Measurements from ENCODE around the gene SSMEM1.
"Not testable (repeated sequence)": the region's sequence is repeated elsewhere in the genome, so short reads cannot be mapped to it uniquely, and the experiment has no call there.

Gene SSMEM1

DNA sequence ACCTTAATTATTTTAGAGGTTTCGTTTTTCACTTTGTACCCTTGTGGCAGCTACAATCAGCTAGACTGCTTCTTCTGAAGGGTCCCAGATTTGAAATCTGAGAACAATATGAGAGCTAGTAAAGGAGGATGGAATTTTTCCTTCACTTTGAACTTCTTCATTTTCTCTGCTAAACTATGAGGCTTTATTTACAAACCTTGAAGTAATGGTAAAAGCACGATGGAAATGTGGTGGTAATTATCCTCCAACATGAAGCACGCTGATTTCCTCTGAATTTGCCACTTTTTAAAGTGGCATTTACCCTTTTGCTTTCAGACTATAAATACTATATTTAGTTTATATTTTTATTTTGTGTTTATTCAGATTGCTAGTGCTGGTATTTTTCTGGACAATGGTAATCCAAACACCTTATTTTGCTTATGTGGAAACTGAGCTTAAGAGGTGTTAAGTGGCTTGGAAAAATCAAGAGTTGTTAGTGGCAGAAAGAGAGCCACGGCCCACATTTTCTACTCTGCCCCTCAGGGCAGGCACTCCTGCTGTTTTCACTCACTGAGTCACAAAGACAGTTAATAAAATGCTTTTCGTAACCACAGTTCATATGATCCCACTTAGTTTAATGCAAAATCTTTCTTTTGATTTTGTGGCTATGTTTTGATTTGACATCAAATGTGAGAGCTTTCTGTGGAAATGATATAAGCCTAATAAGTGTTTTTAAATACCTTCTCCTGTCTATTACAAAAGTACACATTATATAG is 2.7 kb downstream of the SSMEM1 start:
- DNase-seq (ENCODE audit: low spot score) = no peak

GRCh38 chr7:130213828-130214227 is 6.2 kb downstream of the SSMEM1 start:
- DNase-seq (ENCODE audit: low spot score) = no peak

GRCh38 chr7:130216025-130216424 is 8.4 kb downstream of the SSMEM1 start:
- no peak for DNase-seq (ENCODE audit: low spot score)

- DNase-seq (ENCODE audit: low spot score) = no peak
These were observed 9.1 kb downstream of the SSMEM1 start for GRCh38 chr7:130216750-130217149.

DNA sequence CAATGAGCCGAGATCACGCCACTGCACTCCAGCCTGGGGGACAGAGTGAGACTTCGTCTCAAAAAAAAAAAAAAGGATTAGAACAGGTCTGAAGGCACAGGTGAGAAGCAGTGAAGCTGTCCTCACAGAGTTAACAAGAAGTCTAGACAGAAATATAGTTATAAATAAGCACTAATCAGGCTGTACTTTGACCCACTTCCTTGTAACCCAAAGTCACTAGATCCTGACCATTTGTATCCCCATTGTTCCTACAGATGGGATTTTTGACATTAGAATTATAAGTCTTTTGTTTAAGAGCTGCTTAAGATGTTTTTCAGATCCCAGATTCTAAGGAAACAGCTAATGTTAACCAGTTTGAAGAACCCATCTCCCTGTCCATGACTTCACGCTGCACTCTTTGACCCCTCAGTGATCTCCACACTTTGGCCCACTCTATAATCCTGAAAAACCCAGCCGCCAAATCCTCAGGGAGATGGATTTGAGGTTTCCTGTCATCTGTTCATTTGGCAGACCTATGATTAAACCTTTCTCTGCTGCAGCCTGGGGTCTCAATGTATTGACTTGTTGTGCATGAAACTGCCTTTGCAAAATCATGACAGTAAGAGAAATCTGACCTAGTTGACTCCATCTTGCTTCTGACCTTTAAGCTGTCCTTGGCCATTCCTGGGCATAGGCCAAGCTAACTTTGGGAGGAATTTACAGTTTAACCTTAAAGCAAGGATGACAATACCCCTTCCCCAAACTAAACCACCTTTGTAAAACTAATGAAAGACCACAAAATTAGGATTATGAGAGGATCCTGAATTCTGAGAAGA is 11.4 kb downstream of the SSMEM1 start:
- no peak for DNase-seq (ENCODE audit: low spot score)

DNA sequence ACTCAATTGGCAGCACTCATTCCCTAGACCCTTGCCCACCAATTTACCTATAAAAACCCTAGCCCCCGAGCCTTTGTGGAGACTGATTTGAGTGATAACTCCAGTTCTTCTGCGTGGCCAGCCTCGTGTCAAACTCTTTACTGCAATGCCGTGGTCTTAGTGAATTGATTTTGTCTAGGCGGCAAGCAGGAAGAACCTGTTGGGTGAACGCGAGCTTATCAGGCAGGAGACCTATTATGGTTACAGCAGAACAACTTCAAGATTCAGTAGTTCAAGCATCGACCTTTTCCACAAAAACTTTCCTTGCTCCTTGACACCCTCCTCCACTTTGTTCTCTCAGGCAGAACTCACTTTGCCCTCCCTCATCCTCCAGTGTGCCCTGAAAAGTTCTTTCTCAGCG is 12.2 kb downstream of the SSMEM1 start:
- DNase-seq (ENCODE audit: low spot score) = no peak

GRCh38 chr7:130221746-130222145 is 14.1 kb downstream of the SSMEM1 start:
- no peak for DNase-seq (ENCODE audit: low spot score)

DNA sequence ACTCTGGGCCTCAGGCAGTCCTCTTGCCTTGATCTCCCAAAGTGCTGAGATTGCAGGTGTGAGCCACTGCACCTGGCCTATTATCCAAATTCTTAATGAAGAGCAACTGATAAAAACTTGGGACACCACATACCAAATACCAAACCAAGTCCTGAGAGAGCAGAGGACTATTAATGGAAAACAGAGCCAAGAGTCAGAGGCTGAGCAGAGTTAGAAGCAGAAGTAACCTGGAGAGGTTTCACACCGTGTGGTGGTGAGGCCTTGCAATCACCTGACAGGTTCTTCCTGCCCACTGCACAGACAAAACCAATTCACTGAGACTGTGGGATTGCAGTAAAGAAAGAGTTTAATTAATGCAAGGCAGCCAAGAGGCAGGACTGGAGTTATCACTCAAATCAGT is 16.0 kb downstream of the SSMEM1 start:
- DNase-seq (ENCODE audit: low spot score) = no peak

GRCh38 chr7:130224210-130224609 is 16.6 kb downstream of the SSMEM1 start:
- no peak for DNase-seq (ENCODE audit: low spot score)

GRCh38 chr7:130224923-130225322 is 17.3 kb downstream of the SSMEM1 start:
- DNase-seq (ENCODE audit: low spot score) = not testable (repeated sequence)

- no peak for DNase-seq (ENCODE audit: low spot score)
These were observed 18.7 kb downstream of the SSMEM1 start for GRCh38 chr7:130226333-130226732.

- DNase-seq (ENCODE audit: low spot score) = peak; percentile 68
These were observed 20.4 kb downstream of the SSMEM1 start for GRCh38 chr7:130227883-130228575.

- peak; percentile 52 for DNase-seq (ENCODE audit: low spot score)
These were observed 21.3 kb downstream of the SSMEM1 start for GRCh38 chr7:130228840-130229502.

DNA sequence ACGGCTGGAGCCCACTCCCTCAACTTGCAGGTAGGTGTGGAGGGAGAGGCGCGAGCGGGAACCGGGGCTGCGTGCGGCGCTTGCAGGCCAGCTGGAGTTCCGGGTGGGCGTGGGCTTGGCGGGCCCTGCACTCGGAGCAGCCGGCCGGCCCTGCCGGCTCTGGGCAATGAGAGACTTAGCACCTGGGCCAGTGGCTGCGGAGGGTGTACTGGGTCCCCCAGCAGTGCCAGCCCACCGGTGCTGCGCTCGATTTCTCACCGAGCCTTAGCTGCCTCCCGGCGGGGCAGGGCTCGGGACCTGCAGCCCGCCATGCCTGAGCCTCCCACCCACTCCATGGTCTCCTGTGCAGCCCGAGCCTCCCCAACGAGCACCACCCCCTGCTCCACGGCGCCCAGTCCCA is 22.3 kb downstream of the SSMEM1 start:
- not testable (repeated sequence) for DNase-seq (ENCODE audit: low spot score)

- no peak for DNase-seq (ENCODE audit: low spot score)
These were observed 24.1 kb downstream of the SSMEM1 start for GRCh38 chr7:130231792-130232191.

GRCh38 chr7:130232209-130232608 is 24.5 kb downstream of the SSMEM1 start:
- DNase-seq (ENCODE audit: low spot score) = no peak

- DNase-seq (ENCODE audit: low spot score) = no peak
These were observed 26.4 kb downstream of the SSMEM1 start for GRCh38 chr7:130234078-130234477.

- DNase-seq (ENCODE audit: low spot score) = not testable (repeated sequence)
These were observed 28.7 kb downstream of the SSMEM1 start for GRCh38 chr7:130236361-130236760.

DNA sequence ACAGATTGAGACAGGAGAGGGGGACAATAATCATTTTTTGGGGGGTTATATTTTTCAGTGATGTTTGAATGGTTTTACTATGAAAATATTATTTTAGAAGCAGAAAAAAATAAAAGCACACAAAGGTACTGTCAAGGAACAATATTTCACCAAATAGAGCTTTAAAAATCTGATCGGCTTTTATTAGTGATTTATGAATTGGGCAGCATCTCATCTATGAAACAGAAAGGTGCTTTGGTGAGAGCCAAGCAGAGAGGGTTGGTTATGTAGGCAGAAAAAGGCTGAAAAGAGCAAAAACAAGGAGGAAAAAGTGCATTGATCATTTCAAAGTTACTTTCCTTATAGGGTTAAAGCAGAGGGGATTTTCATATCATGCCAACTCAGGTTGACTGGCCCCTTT is 32.6 kb downstream of the SSMEM1 start:
- DNase-seq (ENCODE audit: low spot score) = no peak

GRCh38 chr7:130242198-130243014 is 34.7 kb downstream of the SSMEM1 start:
- DNase-seq (ENCODE audit: low spot score) = peak; percentile 32

GRCh38 chr7:130243486-130243885 is 35.8 kb downstream of the SSMEM1 start:
- DNase-seq (ENCODE audit: low spot score) = not testable (repeated sequence)
